ENCODE data around the gene MLF2. TPM values are rescaled to one million over a fixed set of nuclear protein-coding genes. Genes with fewer than 3 reads are reported as not detected.

The MLF2 gene
- total RNA-seq, 1 experiment from 2014 or later = 274 TPM

Other genes starting within 250 kb of the MLF2 start
- gene GAPDH, start 218.6 kb downstream of the MLF2 start, total RNA-seq (2014; rRNA removed; shearing (Covaris generic); ENCODE audit: low replicate concordance) = 4,502 and 8,561 TPM in 2 replicates
- 6.1 and 13.2 TPM in 2 replicates for gene IFFO1, start 197.1 kb downstream of the MLF2 start, total RNA-seq (2014; rRNA removed; shearing (Covaris generic); ENCODE audit: low replicate concordance)
- 64.5 and 90.4 TPM in 2 replicates for gene NOP2, start 184.8 kb downstream of the MLF2 start, total RNA-seq (2014; rRNA removed; shearing (Covaris generic); ENCODE audit: low replicate concordance)
- gene CHD4, start 145.8 kb downstream of the MLF2 start, total RNA-seq (2014; rRNA removed; shearing (Covaris generic); ENCODE audit: low replicate concordance) = 155 and 166 TPM in 2 replicates
- 0.03 TPM in 1 of 2 replicates, not detected in the other for gene LPAR5, start 117.2 kb downstream of the MLF2 start, total RNA-seq (2014; rRNA removed; shearing (Covaris generic); ENCODE audit: low replicate concordance)
- gene ACRBP, start 105.7 kb downstream of the MLF2 start, total RNA-seq (2014; rRNA removed; shearing (Covaris generic); ENCODE audit: low replicate concordance) = not detected in 2 replicates
- gene ING4, start 90.0 kb downstream of the MLF2 start, total RNA-seq (2014; rRNA removed; shearing (Covaris generic); ENCODE audit: low replicate concordance) = 30.1 and 33.1 TPM in 2 replicates
- 9.3 and 21.9 TPM in 2 replicates for gene ZNF384, start 63.8 kb downstream of the MLF2 start, total RNA-seq (2014; rRNA removed; shearing (Covaris generic); ENCODE audit: low replicate concordance)
- gene PIANP, start 52.3 kb downstream of the MLF2 start, total RNA-seq (2014; rRNA removed; shearing (Covaris generic); ENCODE audit: low replicate concordance) = not detected in 2 replicates
- gene COPS7A, start 29.1 kb downstream of the MLF2 start, total RNA-seq (2014; rRNA removed; shearing (Covaris generic); ENCODE audit: low replicate concordance) = 91.3 and 125 TPM in 2 replicates
- 272 and 328 TPM in 2 replicates for gene PTMS, start 13.2 kb upstream of the MLF2 start, total RNA-seq (2014; rRNA removed; shearing (Covaris generic); ENCODE audit: low replicate concordance)
- 0.17 TPM in 1 of 2 replicates, not detected in the other for gene LAG3, start 19.4 kb upstream of the MLF2 start, total RNA-seq (2014; rRNA removed; shearing (Covaris generic); ENCODE audit: low replicate concordance)
- not detected in 2 replicates for gene CD4, start 36.4 kb upstream of the MLF2 start, total RNA-seq (2014; rRNA removed; shearing (Covaris generic); ENCODE audit: low replicate concordance)
- not detected in 2 replicates for gene GPR162, start 68.7 kb upstream of the MLF2 start, total RNA-seq (2014; rRNA removed; shearing (Covaris generic); ENCODE audit: low replicate concordance)
- 19.4 and 45.6 TPM in 2 replicates for gene P3H3, start 75.3 kb upstream of the MLF2 start, total RNA-seq (2014; rRNA removed; shearing (Covaris generic); ENCODE audit: low replicate concordance)
- gene GNB3, start 87.8 kb upstream of the MLF2 start, total RNA-seq (2014; rRNA removed; shearing (Covaris generic); ENCODE audit: low replicate concordance) = 0.43 TPM in 1 of 2 replicates, not detected in the other
- 29.8 and 110 TPM in 2 replicates for gene CDCA3, start 98.1 kb upstream of the MLF2 start, total RNA-seq (2014; rRNA removed; shearing (Covaris generic); ENCODE audit: low replicate concordance)
- 104 and 143 TPM in 2 replicates for gene USP5, start 99.0 kb upstream of the MLF2 start, total RNA-seq (2014; rRNA removed; shearing (Covaris generic); ENCODE audit: low replicate concordance)
- 1,500 and 1,845 TPM in 2 replicates for gene TPI1, start 114.4 kb upstream of the MLF2 start, total RNA-seq (2014; rRNA removed; shearing (Covaris generic); ENCODE audit: low replicate concordance)
- 11.4 and 19.9 TPM in 2 replicates for gene SPSB2, start 120.2 kb upstream of the MLF2 start, total RNA-seq (2014; rRNA removed; shearing (Covaris generic); ENCODE audit: low replicate concordance)
- 2.7 and 49.9 TPM in 2 replicates for gene LRRC23, start 151.7 kb upstream of the MLF2 start, total RNA-seq (2014; rRNA removed; shearing (Covaris generic); ENCODE audit: low replicate concordance)
- 5.6 and 11.9 TPM in 2 replicates for gene ENO2, start 161.4 kb upstream of the MLF2 start, total RNA-seq (2014; rRNA removed; shearing (Covaris generic); ENCODE audit: low replicate concordance)
- gene ATN1, start 174.8 kb upstream of the MLF2 start, total RNA-seq (2014; rRNA removed; shearing (Covaris generic); ENCODE audit: low replicate concordance) = 2.8 and 5.0 TPM in 2 replicates
- not detected in 2 replicates for gene RNU7-1, start 190.7 kb upstream of the MLF2 start, total RNA-seq (2014; rRNA removed; shearing (Covaris generic); ENCODE audit: low replicate concordance)
- 136 and 311 TPM in 2 replicates for gene C12orf57, start 190.9 kb upstream of the MLF2 start, total RNA-seq (2014; rRNA removed; shearing (Covaris generic); ENCODE audit: low replicate concordance)
- not detected in 2 replicates for gene PTPN6, start 198.2 kb upstream of the MLF2 start, total RNA-seq (2014; rRNA removed; shearing (Covaris generic); ENCODE audit: low replicate concordance)
- gene PHB2, start 217.5 kb upstream of the MLF2 start, total RNA-seq (2014; rRNA removed; shearing (Covaris generic); ENCODE audit: low replicate concordance) = 349 and 524 TPM in 2 replicates
- 23.5 and 56.5 TPM in 2 replicates for gene EMG1, start 217.8 kb upstream of the MLF2 start, total RNA-seq (2014; rRNA removed; shearing (Covaris generic); ENCODE audit: low replicate concordance)